Activated CD4-positive, alpha-beta T cell treated with anti-CD3 and anti-CD28 coated beads, Interleukin-2, amount 50 U/mL, for 1 hour (primary cell): ENCODE measurements around the gene MARS1.

Source experiments
- DNase-seq: peaks from one replicate; pipeline ENCODE4 v3.0.0-alpha.2; 2020

Gene MARS1

GRCh38 chr12:57534250-57534649, 46.4 kb downstream of the MARS1 start:
- DNase-seq = no peak

GRCh38 chr12:57534991-57535543, 47.2 kb downstream of the MARS1 start:
- DNase-seq = no peak

GRCh38 chr12:57535764-57536596, 48.1 kb downstream of the MARS1 start:
- no peak for DNase-seq

GRCh38 chr12:57536597-57536942, 48.7 kb downstream of the MARS1 start:
- no peak for DNase-seq

GRCh38 chr12:57539134-57539768, 51.4 kb downstream of the MARS1 start:
- DNase-seq = no peak

- DNase-seq = no peak
Measured at GRCh38 chr12:57541001-57541400, 53.1 kb downstream of the MARS1 start.

- DNase-seq = no peak
Measured at GRCh38 chr12:57541717-57542116, 53.8 kb downstream of the MARS1 start.

GRCh38 chr12:57543581-57543980, 55.7 kb downstream of the MARS1 start:
- no peak for DNase-seq

- DNase-seq = no peak
Measured at GRCh38 chr12:57545809-57546437, 58.1 kb downstream of the MARS1 start.

- DNase-seq = peak; percentile 88
Measured at GRCh38 chr12:57546438-57547287, 58.8 kb downstream of the MARS1 start, which contains the start of gene DCTN2. TSS of gene DCTN2 (minus strand) at chr12:57547192. CDS start at chr12:57547063, 129 bp downstream.

- no peak for DNase-seq
Measured at GRCh38 chr12:57547288-57548012, 59.6 kb downstream of the MARS1 start.

- DNase-seq = no peak
Measured at GRCh38 chr12:57548013-57548315, 60.1 kb downstream of the MARS1 start.

- no peak for DNase-seq
Measured at GRCh38 chr12:57548488-57548887, 60.6 kb downstream of the MARS1 start.

GRCh38 chr12:57549203-57549908, 61.5 kb downstream of the MARS1 start:
- DNase-seq = no peak

- DNase-seq = peak; percentile 41
Measured at GRCh38 chr12:57549909-57550640, 62.2 kb downstream of the MARS1 start, which contains the start of gene KIF5A. TSS of gene KIF5A (plus strand) at chr12:57550044. CDS start at chr12:57550272, 228 bp downstream.

GRCh38 chr12:57550641-57551549, 63.0 kb downstream of the MARS1 start:
- DNase-seq = no peak

GRCh38 chr12:57551637-57552305, 63.9 kb downstream of the MARS1 start:
- no peak for DNase-seq

- DNase-seq = no peak
Measured at GRCh38 chr12:57552306-57552651, 64.4 kb downstream of the MARS1 start.

- DNase-seq = no peak
Measured at GRCh38 chr12:57552835-57553313, 65.0 kb downstream of the MARS1 start.
